ENCODE measurements around the gene CNTNAP2. TPM values are rescaled to one million over a fixed set of nuclear protein-coding genes. Genes with fewer than 3 reads are reported as not detected.

CNTNAP2 gene
- total RNA-seq, 1 experiment from 2014 or later, result 64.5 TPM

GRCh38 chr7:147423875-147424274, 1307.3 kb downstream of the CNTNAP2 start:
- H3K9ac ChIP-seq (ENCODE audit: extremely low read depth, insufficient read length, low read length), result no peak overlapping the region
- no peak overlapping the region for H3K23ac ChIP-seq (ENCODE audit: insufficient read length, low read depth, low read length)
- no peaks in the 10 kb centered on the region for H4K20me1 ChIP-seq (ENCODE audit: control insufficient read depth, insufficient read depth, insufficient read length)
- H2BK120ac ChIP-seq (ENCODE audit: low read depth, low read length, poor library complexity, severe bottlenecking), result no peak overlapping the region
- no peak overlapping the region for H3K27ac ChIP-seq (ENCODE audit: insufficient read length, low read depth, low read length)
- H3K18ac ChIP-seq (ENCODE audit: insufficient read length, low read depth, low read length), result no peak overlapping the region
- H2BK5ac ChIP-seq (ENCODE audit: insufficient read length, low read length), result no peak overlapping the region
- no CpG with 5 or more reads among the region's 1 CpG for WGBS (ENCODE audit: extremely low coverage, insufficient read length, low lambda C conversion rate)
- H4K91ac ChIP-seq (ENCODE audit: insufficient read length, low read depth, low read length), result no peak overlapping the region
- H3K14ac ChIP-seq (ENCODE audit: insufficient read depth, low read length), result no peak overlapping the region
- Mint-ChIP-seq H3K4me1 (0 out of 4 replicates have a peak, but pooled peaks cover 0 to 1% of the 10 kb centered on the region in 2 experiments), H3K27ac (no peak overlapping the region), H3K9me3 (peaks cover 0 to 9% of the 10 kb centered on the region in 2 experiments; a peak in 4 of 5 replicates), H3K27me3 (ENCODE audit: low read depth) (peaks cover 12% of the 10 kb centered on the region), H3K4me3 (no peak overlapping the region), H3K36me3 (ENCODE audit: insufficient read depth in 1 of 3, low read depth in 3 of 3) (peaks cover 0 to 4% (median 2%) of the 10 kb centered on the region in 3 experiments; a peak in 3 of 7 replicates)
- no peak overlapping the region for H4K5ac ChIP-seq (ENCODE audit: insufficient read length, low read depth, low read length)
- no peaks in the 10 kb centered on the region for H3K79me1 ChIP-seq (ENCODE audit: insufficient read depth, low read depth, low read length, poor library complexity, severe bottlenecking)
- DNase-seq, result no peak
- H3T11ph ChIP-seq (ENCODE audit: low read length), result no peak overlapping the region
- no peaks in the 10 kb centered on the region for H3K79me2 ChIP-seq (ENCODE audit: insufficient read depth, low read length)
- H2BK12ac ChIP-seq (ENCODE audit: insufficient read length, low read depth, low read length), result no peak overlapping the region
- no peak overlapping the region for H2BK20ac ChIP-seq (ENCODE audit: low read depth, low read length, poor library complexity, severe bottlenecking)
- TF ChIP-seq CTCF (conservative IDR thresholded peaks at IDR 0.05), result no peak
- H4K8ac ChIP-seq (replicated peaks; ENCODE audit: insufficient read length, low read depth, low read length), result no peak overlapping the region
- H3K9me3 ChIP-seq (ENCODE audit: control insufficient read depth, low read depth, low read length), result no peaks in the 10 kb centered on the region
- H3K27me3 ChIP-seq (ENCODE audit: insufficient read depth, low read length), result no peaks in the 10 kb centered on the region
- H2AK5ac ChIP-seq (ENCODE audit: insufficient read length, low read length), result no peak overlapping the region
- H2BK15ac ChIP-seq (ENCODE audit: low read depth, low read length), result no peak overlapping the region
- no peak overlapping the region for H3K4ac ChIP-seq (ENCODE audit: low read depth, low read length)
- no peak overlapping the region for H3K56ac ChIP-seq (ENCODE audit: insufficient read length, low read depth, low read length)
- no peaks in the 10 kb centered on the region; the same call in 1 of the 2 replicates for H3K4me1 ChIP-seq (ENCODE audit: insufficient read depth, low read length)
- H3K23me2 ChIP-seq (ENCODE audit: insufficient read length, low read depth, low read length, poor library complexity, severe bottlenecking), result no peaks in the 10 kb centered on the region
- no peak overlapping the region for H3K4me2 ChIP-seq (ENCODE audit: insufficient read depth, insufficient read length, low read length)
- no peak overlapping the region for H2AFZ ChIP-seq (ENCODE audit: low read length)
